KMS-11 (cell line): Measurements from ENCODE around the gene TMEM92.

ENCODE experiments used
- H2AFZ ChIP-seq: fragments of 200-600 bp; sonication (generic); 2 replicates; pipeline ENCODE4 v1.6.1; 2016; ENCODE audit warnings: antibody characterized with exemption, mixed run types, low read depth
- H3K27ac ChIP-seq: fragments of 200-600 bp; sonication (generic); 2 replicates; pipeline ENCODE4 v1.6.1; 2016; ENCODE audit warnings: mild to moderate bottlenecking, mixed run types
- H3K27me3 ChIP-seq: fragments of 200-600 bp; sonication (generic); 2 replicates; pipeline ENCODE4 v1.6.1; 2017; ENCODE audit warnings: mild to moderate bottlenecking, low read depth, mixed run types, moderate library complexity; ENCODE audit not compliant: insufficient read depth
- H3K36me3 ChIP-seq: fragments of 200-600 bp; sonication (generic); 2 replicates; pipeline ENCODE4 v1.6.1; 2017; ENCODE audit warnings: mild to moderate bottlenecking, mixed run types; ENCODE audit not compliant: insufficient read depth
- H3K4me1 ChIP-seq: fragments of 200-600 bp; sonication (generic); 2 replicates; pipeline ENCODE4 v1.6.1; 2016; ENCODE audit warnings: mild to moderate bottlenecking, low read depth, mixed run types; ENCODE audit not compliant: poor library complexity, severe bottlenecking
- H3K4me2 ChIP-seq: fragments of 200-600 bp; sonication (generic); 2 replicates; pipeline ENCODE4 v1.7.0; 2016; ENCODE audit warnings: mild to moderate bottlenecking, mixed run types
- H3K4me3 ChIP-seq: fragments of 200-600 bp; sonication (generic); IDR thresholded peaks from 2 replicates; pipeline ENCODE4 v1.6.1; 2017; ENCODE audit warnings: low read depth, low read length, mixed read lengths; ENCODE audit not compliant: insufficient read depth
- H3K79me2 ChIP-seq: fragments of 200-600 bp; sonication (generic); 2 replicates; pipeline ENCODE4 v1.6.1; 2016; ENCODE audit warnings: low read depth, mixed run types; ENCODE audit not compliant: insufficient read depth
- H3K9ac ChIP-seq: fragments of 200-600 bp; sonication (generic); 2 replicates; pipeline ENCODE4 v1.6.1; 2016; ENCODE audit warnings: mild to moderate bottlenecking, mixed run types
- H4K20me1 ChIP-seq: fragments of 200-600 bp; sonication (generic); 2 replicates; pipeline ENCODE4 v1.6.1; 2016; ENCODE audit warnings: mild to moderate bottlenecking, mixed run types; ENCODE audit not compliant: insufficient read depth
- CTCF ChIP-seq: fragments of 200-600 bp; sonication (generic); conservative IDR thresholded peaks from 2 replicates; pipeline ENCODE4 v1.6.1; 2017; ENCODE audit warnings: low read depth, mild to moderate bottlenecking, antibody characterized with exemption, low read length, moderate library complexity, mixed read lengths

TMEM92 gene

GRCh38 chr17:50325906-50326305, 51.6 kb downstream of the TMEM92 start:
- no peaks in the 10 kb centered on the region for H3K27me3 ChIP-seq
- no peak for TF ChIP-seq CTCF

DNA sequence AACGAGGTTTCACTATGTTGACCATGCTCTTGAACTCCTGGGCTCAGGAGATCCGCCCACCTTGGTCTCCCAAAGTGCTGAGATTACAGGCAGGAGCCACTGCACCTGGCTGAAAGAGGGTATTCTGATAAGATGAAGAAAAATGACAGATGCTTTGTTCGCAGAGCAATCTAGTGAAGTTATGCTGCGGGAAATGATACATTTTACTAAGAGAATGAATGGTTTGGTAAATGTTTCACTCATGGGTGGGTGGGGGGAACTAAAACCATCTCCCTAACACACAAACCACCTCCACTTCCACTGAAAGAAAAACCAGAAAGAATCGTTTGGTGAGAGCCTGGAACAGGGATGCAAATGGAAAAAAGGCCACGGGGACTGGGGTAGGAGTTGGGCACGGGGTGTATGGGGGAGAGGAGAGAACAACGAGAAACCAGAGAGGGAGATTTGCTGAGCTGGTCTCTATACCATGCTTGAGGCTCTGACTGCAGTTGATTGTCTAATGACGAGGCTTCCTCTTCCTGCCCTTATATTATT, 52.6 kb downstream of the TMEM92 start:
- H3K4me3 ChIP-seq, result no peak overlapping the region
- H3K27me3 ChIP-seq, result no peaks in the 10 kb centered on the region
- no peaks in the 10 kb centered on the region for H3K4me1 ChIP-seq
- no peak overlapping the region for H3K4me2 ChIP-seq
- H3K27ac ChIP-seq, result no peak overlapping the region
- H3K9ac ChIP-seq, result no peak overlapping the region
- no peak for TF ChIP-seq CTCF
- H2AFZ ChIP-seq, result no peak overlapping the region
- H4K20me1 ChIP-seq, result no peaks in the 10 kb centered on the region
- H3K36me3 ChIP-seq, result no peaks in the 10 kb centered on the region
- H3K79me2 ChIP-seq, result no peaks in the 10 kb centered on the region

More at GRCh38 chr17:50325906-50326305, 51.6 kb downstream of the TMEM92 start:
- no peaks in the 10 kb centered on the region for H3K4me1 ChIP-seq
- no peak overlapping the region for H3K4me2 ChIP-seq
- no peak overlapping the region for H3K4me3 ChIP-seq
- H3K27ac ChIP-seq, result no peak overlapping the region
- no peak overlapping the region for H3K9ac ChIP-seq
- H2AFZ ChIP-seq, result no peak overlapping the region
- no peaks in the 10 kb centered on the region for H3K79me2 ChIP-seq
- no peaks in the 10 kb centered on the region for H4K20me1 ChIP-seq
- no peaks in the 10 kb centered on the region for H3K36me3 ChIP-seq

- no peak overlapping the region for H3K4me3 ChIP-seq
- no peak overlapping the region for H2AFZ ChIP-seq
- no peak for TF ChIP-seq CTCF
These were observed 54.4 kb downstream of the TMEM92 start for GRCh38 chr17:50328363-50329325.

GRCh38 chr17:50329716-50330115, 55.5 kb downstream of the TMEM92 start:
- H3K4me1 ChIP-seq, result no peaks in the 10 kb centered on the region
- no peaks in the 10 kb centered on the region for H4K20me1 ChIP-seq
- no peak overlapping the region for H2AFZ ChIP-seq
- H3K79me2 ChIP-seq, result no peaks in the 10 kb centered on the region
- no peak overlapping the region for H3K4me2 ChIP-seq
- no peak overlapping the region for H3K27ac ChIP-seq
- H3K27me3 ChIP-seq, result no peaks in the 10 kb centered on the region
- TF ChIP-seq CTCF, result no peak
- no peak overlapping the region for H3K4me3 ChIP-seq
- H3K36me3 ChIP-seq, result no peaks in the 10 kb centered on the region
- no peak overlapping the region for H3K9ac ChIP-seq

More at GRCh38 chr17:50328363-50329325, 54.4 kb downstream of the TMEM92 start:
- H3K27ac ChIP-seq, result no peak overlapping the region
- no peaks in the 10 kb centered on the region for H3K4me1 ChIP-seq
- no peaks in the 10 kb centered on the region for H3K79me2 ChIP-seq
- H3K4me2 ChIP-seq, result no peak overlapping the region
- no peaks in the 10 kb centered on the region for H3K27me3 ChIP-seq
- H3K36me3 ChIP-seq, result no peaks in the 10 kb centered on the region
- H4K20me1 ChIP-seq, result no peaks in the 10 kb centered on the region
- no peak overlapping the region for H3K9ac ChIP-seq
